ENCODE measurements around the gene HEXA.
"Not testable (repeated sequence)": the region's sequence is repeated elsewhere in the genome, so short reads cannot be mapped to it uniquely, and the experiment has no call there.

Gene HEXA

DNA sequence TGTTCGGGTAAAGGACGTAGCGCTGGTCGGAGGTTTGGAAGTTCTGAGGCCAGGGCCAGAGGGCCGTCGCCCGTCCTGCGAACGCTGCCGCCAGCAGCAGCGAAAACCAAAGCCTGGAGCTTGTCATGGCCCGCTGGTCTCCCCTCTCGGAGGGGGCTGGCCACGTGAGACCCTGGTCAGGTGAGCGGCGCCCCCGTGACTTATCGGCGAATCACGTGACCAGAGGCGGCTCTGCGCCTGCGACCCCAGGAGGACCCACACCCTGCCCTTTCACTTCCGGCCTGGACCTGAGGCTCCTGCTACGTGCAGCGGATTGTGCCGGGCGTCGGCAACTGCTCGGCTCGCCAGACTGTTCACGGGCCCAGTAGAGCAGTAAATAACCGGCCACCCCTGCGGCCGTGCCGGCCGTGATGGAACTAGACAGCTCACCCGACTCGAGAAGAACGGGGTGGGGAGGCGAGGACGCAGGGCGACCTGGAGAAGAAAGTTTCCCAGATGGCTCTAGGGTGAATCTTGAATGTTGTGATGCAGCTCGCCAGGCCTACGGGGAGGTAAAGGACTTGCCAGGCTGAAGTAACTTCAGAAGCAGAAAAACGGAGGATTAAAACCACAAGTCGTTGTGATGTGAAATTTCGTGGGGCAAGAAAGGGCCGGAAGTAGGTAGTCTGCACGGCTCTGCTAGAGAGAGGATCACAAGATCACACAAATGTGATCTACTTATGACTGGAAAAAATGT is at the start of gene HEXA:
HEXA (minus strand) TSS at position 169 of the 736 bp plus-strand sequence; CDS start at position 127, 42 bp downstream.
- DNase-seq (ENCODE audit: low read depth): peak; percentile 90

DNA sequence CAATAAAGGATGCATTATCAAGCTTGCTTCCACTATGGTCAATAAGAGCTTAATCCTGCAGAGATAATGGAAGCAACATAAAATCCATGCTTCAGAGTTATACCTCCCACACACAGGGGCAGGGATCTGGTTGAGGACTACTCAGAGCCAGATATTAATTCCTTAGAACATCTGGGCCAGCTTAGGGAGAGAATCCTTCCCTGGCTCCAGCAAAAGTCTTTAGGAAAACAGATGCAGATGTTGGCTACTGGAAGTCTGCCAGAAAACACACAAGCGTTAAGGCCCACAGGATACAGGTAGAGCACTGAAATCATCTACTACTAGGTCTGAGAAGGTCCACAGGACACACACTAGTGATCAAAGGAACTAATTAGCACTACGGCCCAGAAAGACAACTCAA is 47.4 kb upstream of the HEXA start:
- no peak for DNase-seq (ENCODE audit: low read depth)

DNA sequence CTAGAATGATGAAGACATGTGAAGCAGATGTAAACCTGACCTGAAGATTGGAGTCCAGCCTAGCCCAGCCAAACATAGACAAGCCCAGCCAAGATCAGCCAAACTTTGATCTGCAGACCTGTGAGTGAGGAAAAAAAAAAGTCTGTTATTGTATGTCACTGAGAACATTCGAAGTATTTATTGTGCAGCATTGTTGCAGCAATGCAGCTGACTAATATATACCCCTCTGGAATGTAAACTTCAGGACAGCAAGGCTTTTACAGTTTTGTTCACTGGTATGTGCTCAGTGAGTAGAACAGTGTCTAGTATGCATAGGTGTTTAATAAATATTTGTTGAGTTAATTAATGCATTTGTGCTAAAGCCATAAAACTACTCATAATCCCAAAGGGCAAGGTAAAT is 45.7 kb upstream of the HEXA start:
- no peak for DNase-seq (ENCODE audit: low read depth)

DNA sequence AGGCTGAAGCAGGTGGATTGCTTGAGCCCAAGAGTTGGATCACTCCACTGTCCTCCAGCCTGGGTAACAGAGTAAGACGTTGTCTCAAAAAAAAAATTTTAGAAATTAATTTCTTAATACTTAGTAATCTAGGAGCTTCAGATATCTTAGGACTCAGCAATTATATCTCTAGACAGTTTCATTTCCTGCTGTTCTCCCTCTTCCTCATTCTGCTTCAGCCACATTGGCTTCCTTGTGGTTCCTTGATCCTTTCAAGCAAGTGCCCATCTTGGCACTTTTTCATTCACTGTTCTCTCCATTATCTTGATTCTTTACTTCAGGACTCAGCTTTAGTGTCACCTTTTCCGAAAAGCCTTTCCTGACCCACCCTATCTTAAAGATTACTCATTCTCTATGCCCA is 44.8 kb upstream of the HEXA start:
- no peak for DNase-seq (ENCODE audit: low read depth)

DNA sequence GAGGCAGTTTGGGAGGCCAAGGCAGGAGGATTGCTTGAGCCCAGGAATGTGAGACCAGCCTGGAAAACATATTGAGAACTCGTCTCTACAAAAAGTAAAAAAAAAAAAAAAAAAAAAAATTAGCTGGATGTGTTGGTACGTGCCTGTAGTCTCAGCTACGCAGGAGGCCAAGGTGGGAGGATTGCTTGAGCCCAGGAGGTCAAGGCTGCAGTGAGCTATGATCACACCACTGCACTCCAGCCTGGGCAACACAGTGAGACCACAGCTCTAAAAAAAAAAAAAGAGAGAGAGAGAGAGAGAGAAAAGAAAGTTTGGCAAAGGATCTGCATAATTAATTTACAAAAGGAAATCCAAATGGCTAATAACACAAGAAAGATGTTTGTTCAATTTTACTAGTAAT is 44.0 kb upstream of the HEXA start:
- DNase-seq (ENCODE audit: low read depth): not testable (repeated sequence)

DNA sequence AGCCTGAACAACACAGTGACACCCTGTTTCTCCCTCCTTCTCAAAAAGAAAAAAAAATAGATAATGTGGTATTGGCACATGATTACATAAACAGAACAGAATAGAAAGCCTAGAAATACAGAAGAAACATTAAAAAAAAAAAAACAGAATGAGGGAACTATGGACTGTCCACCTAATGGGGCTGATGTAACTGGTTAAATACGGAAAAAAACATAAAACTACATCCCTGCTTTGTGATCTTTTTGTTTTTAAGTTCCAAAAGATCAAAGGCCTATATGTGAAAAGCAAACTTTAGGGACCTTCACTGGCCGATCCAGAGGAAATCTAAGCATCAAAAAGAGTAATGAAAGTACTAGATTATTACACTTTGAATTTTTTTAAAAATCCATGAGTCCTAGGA is 39.5 kb upstream of the HEXA start:
- DNase-seq (ENCODE audit: low read depth): no peak

DNA sequence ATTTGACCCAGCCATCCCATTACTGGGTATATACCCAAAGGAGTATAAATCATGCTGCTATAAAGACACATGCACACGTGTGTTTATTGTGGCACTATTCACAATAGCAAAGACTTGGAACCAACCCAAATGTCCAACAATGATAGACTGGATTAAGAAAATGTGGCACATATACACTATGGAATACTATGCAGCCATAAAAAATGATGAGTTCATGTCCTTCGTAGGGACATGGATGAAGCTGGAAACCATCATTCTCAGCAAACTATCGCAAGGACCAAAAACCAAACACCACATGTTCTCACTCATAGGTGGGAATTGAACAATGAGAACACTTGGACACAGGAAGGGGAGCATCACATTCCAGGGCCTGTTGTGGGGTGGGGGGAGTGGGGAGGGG is 37.5 kb upstream of the HEXA start:
- DNase-seq (ENCODE audit: low read depth): not testable (repeated sequence)

DNA sequence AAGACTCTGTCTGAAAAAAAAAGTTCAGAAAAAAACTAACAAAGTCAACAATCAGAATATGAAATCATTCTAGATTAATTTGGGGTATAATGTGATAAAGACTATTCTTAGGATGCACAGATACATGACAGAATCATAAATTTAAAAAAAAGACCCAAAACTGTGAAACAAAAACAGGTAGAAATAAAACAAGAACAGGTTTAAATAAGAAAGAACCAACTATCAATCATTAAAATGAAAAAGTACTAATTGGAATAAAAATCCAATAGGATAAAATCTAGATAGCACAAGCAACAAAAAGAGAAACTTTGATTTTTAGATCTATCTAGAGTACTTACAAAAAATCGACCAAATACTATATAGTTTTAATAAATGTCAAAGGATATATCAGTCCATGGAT is 35.7 kb upstream of the HEXA start:
- no peak for DNase-seq (ENCODE audit: low read depth)

DNA sequence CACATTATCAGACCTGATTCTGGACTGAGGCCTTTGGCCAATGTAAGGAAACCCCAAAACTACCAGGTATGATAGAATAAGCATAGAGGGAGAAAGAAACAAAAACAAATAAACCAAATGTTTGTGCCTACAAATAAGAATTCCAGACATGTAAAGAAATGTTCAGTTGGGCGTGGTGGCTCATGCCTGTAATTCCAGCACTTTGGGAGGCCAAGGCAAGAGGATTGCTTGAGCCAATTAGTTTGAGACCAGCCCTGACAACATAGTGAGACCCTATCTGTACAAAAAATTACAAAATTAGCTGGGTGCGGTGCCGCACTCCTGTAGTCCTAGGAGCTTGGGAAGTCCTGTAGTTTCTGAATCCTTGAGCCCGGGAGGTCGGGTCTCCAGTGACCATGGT is 35.3 kb upstream of the HEXA start:
- DNase-seq (ENCODE audit: low read depth): no peak

DNA sequence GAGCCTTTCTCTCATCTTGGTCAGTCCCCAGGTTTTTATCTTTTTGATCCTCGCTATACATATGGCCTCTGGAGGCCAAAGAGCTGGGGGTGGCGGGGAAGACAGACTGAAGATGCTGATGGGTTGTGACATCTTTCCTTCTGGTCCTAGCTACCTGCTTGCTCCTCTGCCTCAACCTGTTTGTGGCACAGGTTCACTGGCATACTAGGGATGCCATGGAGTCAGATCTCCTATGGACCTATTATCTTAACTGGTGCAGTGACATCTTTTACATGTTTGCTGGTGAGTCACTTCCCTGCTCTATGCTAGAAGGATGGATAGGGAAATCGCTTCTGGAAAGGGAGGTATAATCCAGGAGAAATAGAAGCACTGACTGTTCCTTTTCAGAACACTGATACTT is 31.1 kb upstream of the HEXA start:
- no peak for DNase-seq (ENCODE audit: low read depth)

DNA sequence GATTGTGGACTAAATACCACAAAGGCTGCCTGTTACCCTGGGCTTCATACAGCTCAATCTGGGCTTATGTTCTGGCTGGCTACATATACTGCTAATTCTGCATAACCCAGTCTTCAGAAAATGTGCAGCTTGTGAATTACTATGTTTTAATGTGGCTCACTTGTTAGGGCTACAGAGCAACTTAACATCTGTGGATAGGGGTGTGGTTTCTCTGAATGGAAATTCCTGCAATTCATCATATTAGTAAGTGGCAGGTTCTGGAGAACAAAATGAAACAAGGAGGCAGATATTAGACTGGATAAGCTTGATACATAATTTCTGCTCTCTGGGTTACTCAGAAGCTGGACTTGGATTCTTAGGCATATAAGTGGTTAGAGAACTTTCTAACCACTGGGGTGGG is 29.0 kb upstream of the HEXA start:
- no peak for DNase-seq (ENCODE audit: low read depth)

DNA sequence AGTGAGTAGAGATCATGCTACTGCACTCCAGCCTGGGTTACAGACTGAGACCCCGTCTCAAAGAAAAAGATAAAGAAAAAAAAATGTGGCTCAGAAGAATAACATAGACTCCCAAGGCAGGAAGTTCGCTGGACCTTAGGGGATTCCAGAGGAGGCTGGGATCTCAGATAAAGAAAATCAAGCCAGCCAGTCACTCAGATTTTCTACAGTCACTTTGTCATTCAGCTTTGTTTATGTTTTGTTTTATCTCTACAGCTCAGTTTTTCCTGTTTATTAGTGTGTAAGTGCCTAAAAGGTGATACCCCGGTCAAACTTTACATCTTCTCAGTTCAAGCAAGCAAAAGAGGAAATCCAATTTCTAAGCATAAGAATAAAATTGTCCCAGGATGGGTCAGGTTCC is 28.5 kb upstream of the HEXA start:
- no peak for DNase-seq (ENCODE audit: low read depth)

DNA sequence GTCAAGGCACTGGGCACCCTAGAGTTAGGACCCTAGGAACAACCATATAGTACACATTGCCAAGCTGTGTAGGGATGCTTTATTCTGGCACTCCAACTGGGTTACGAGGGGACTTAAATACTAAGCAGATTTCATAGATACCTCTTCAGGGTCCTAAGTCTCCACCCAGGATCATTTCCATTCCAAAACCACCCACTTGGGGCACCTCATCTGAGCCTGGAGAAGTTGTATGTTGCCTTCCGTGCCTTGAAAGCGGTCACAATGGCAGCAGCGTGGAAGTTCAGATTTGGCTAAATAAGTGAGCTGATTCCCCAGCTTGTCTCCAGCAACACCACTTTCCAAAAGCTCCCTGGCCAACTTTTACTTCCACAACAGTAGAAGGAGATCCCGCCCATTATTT is 26.9 kb upstream of the HEXA start:
- no peak for DNase-seq (ENCODE audit: low read depth)

DNA sequence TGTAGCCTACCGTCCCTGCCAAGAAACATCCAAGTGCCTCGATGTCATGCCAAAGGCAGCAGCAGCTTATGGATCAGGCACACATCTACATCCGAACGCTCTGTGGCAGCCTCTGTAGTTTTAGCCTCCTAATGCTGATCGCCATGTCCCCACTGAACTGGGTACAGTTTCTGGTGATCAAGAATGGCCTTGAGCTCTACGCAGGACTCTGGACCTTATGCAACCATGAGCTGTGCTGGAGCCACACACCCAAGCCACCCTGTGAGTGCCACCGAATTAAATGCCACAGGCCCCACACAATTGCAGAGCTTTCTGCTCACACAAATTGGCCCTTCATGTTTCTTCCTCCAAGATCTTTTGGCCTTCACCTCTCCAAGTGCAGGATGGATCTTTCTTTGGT is 22.8 kb upstream of the HEXA start:
- no peak for DNase-seq (ENCODE audit: low read depth)

DNA sequence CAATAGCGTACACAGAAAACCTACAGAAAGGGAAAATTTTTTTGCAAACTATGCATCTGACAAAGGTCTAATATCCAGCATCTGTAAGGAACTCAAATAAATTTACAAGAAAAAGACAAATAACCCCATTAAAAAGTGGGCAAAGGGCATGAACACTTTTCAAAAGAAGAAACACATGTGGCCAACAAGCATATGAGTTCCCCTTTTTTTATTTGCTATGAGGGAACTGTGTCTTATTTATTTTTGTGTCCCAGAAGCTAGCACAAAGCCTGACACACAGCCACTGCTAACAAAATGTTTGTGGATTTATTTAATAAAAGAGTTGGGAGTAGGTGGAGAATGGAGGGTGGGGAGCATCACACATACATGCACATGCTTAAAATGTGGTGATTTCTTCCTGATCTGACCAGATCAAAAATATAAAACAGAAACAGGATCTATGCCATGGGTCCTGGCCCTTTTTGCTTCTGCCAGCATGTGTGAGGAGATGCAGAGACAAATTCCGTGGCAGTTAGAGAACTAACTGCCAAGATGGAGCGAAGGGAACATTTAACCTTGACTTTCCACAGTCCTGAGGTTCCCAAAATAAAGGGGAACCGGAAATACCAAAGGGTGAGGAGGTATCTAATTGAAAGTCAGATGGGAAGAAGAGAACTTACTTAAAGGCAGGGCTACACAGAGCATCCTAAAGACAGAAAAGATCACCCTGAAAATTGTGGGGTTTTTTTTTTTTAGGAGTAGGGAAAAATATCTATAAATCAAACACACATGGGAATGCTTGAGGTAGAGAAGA is 22.2 kb upstream of the HEXA start, which contains the start of gene TMEM202:
TMEM202 (plus strand) TSS at position 510 of the 793 bp plus-strand sequence; CDS start at position 532, 22 bp downstream.
- no peak for DNase-seq (ENCODE audit: low read depth)

DNA sequence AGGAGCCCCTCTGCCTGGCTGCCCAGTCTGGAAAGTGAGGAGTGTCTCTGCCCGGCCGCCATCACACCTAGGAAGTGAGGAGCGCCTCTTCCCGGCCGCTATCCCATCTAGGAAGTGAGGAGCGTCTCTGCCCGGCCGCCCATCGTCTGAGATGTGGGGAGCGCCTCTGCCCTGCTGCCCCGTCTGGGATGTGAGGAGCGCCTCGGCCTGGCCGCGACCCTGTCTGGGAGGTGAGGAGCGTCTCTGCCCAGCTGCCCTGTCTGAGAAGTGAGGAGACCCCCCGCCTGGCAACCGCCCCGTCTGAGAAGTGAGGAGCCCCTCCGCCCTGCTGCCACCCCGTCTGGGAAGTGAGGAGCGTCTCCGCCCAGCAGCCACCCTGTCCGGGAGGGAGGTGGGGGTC is 20.5 kb upstream of the HEXA start:
- not testable (repeated sequence) for DNase-seq (ENCODE audit: low read depth)

DNA sequence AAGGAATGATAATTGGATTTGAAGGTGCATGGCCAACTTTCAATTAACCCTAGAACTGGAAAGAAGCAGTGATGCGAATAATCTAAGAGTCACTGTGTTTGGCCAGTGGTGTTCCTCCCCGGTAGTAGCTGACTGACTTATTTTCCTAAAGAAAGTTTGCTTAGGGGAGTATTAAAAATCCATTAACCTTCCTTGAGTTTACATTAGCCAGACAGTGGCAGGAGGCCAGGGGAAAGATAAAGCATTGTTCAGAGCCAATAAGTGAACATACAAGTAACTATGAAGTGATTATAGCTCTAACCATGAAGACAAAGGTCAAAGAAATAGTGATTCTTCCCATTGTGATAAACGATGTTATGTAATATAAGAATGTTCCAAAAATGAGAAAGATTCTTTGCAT is 13.4 kb upstream of the HEXA start:
- DNase-seq (ENCODE audit: low read depth): no peak

DNA sequence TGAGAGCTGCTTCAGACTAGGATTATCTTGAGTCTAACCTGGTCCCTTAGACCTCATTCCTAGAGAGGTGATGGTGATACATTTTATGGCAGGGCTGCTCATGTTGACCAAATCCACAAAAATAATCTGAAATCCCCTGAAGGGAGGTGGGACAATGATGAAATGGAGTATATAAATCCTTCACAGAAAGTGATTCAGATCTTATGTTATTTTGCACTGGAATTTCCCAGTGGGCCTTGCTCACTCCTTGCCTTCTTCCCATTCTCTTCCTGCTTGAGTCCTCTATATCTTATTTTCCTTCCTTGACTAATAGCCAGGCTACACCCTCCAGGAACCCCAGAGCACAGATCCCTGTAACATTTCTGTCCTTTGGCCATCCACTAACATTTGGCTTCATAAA is 11.9 kb upstream of the HEXA start:
- no peak for DNase-seq (ENCODE audit: low read depth)

DNA sequence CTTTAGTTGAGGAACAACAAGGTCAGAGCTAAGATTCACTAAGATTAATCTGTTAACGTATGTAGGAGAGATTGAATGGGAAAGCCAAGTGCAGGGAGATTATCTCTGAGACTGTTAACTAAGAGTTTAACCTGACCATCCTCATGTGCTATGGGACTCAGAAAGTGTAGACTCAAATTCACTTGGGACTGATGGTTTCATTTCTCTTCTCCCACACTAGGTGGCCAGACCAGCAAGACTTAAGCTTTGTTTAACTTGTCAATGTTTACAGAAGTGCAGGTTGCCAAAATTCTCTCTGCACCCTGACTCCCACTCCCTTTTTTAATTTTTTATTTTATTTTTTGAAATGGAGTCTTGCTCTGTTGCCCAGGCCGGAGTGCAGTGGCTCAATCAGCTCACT is 6.3 kb upstream of the HEXA start:
- DNase-seq (ENCODE audit: low read depth): no peak

DNA sequence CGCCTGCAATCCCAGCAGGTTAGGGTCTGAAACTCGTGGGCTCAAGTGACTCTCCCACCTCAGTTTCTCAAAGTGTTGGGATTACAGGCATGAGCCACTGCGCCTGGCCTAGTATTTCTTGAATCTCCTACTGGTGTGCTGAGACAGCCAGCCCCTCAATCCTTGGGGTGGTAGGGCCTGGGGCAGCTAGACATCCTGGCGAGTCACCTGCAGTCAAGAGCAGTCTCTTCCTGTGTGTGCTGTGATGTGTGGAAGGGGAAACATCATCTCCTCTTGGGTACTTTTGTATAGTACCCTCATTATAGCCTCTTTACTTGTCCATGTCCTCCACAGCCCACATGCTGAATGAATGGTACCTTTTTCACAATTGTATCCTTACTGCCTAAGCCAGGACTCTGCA is 4.9 kb upstream of the HEXA start:
- DNase-seq (ENCODE audit: low read depth): no peak

DNA sequence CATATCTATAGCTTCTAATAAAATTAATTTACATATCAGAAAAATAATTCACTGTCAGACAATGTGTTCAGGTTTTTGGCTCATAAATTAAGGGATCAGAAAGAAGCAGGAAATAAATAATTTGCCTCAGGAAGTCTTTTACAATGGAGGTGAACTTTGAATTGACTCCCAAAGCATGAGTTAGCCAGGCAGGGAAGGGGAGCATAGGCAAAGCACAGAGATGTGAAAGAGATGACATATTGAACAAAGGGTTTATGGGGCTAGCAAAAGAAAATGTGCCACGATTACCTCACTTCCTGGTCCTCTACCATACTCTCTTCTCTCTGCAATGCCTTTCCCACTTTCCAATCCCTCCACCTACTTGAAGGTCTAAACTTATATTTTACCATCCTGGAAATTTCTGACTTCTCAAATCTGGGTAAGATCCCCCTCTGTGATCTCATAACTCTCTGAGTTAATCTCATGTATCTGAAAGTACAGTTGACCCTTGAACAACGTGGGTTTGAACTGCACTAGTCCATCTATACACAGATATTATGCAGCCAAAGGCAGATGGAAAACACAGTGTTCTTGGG is 4.1 kb upstream of the HEXA start:
- no peak for DNase-seq (ENCODE audit: low read depth)

DNA sequence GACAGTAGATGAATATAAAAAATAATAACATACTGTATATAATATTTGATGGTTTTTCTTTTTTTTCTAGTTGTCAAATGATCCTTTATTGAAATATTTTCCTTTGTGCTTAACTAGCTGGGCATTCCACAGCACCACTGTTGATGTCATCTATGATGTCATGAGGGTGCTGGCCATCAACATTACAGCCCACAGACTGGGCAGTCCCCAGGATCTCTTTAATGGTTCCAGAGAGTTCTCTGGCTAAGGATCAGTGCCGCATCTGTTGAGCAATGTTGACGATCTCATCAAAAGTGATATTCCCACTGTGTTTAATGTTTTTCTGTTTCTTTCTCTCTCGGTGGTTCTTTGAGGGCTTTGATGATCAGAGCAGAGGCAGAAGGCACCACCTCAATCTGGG is 3.3 kb upstream of the HEXA start:
- DNase-seq (ENCODE audit: low read depth): not testable (repeated sequence)

DNA sequence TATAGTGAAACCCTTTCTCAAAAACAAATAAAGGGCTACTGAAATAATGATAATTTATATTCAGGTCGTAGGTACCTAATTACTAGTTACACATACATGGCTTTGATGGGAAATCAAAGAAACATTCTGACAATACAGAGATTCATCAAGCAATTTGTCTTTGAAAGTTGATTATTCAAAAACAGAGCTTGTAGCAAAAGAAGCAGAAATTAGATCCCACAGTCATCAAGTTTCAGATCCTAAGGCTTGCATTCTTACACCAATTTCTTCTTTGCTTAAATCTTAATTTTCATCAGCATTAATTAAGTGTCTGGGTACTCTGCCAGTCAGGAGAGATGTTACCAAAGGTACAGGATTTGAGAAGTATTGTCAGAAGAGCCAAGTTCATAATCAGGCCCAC is 1.5 kb upstream of the HEXA start:
- DNase-seq (ENCODE audit: low read depth): no peak
